HG03575 (cell line): ENCODE results near the gene MYBPC3.
"Not testable (repeated sequence)": the region's sequence is repeated elsewhere in the genome, so short reads cannot be mapped to it uniquely, and the experiment has no call there.

Experiments
- ATAC-seq: cut with Tn5 transposase; IDR thresholded peaks from one replicate; pipeline ENCODE4 v1.9.1; 2021; ENCODE audit not compliant: unreplicated experiment, insufficient number of reproducible peaks, low FRiP score; ENCODE audit errors: extremely low read depth

MYBPC3 gene

DNA sequence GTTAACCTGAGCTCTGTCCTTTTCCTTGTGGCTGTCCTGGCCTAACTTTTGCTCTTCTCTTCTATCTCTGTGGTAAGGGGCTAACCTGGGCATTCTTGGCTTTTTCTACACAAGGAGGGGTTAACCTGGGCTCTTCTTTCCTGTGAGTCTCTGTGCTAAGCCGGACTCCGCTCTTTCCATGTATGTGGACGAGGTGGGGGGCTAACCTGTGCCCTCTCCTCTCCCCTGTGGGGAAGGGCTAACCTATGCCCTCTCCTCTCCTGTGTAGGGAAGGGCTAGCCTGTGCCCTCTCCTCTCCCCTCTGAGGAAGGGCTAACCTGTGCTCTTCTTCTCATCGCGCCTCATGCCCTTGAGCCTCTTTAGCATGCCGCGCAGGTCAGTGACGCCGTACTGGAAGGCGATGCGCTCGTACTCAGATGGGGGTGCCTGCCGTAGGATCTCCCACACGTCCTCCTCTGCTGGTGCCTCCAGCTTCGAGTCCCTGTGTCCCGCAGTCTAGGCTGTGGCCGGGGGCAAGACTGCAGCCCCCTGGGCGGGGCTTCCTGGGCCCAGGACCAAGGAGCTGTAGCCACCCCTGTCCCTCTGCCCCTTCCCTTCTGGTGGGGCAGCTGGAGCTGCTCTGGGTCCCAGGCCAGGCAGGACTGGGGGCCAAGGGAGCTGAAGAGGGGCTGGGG is 6.5 kb downstream of the MYBPC3 start:
- no peak for ATAC-seq

DNA sequence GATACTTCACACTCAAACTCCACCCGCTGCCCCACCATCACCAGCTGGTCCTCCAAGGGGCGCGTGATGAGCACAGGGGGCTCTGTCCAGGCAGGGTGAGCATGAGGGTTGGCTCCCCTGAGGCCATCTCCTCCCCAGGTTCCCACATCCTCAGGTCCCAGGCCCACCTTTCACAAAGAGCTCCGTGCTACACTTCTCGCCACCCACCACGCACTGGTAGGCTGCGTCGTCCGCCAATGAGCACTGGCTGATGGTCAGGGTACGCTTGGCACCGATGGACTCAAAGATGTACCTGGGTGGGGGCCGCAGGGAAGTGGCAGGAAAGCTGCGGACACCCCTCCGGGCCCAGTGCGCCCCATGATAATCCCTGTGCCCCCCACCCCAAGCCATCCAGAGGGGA is 9.6 kb downstream of the MYBPC3 start:
- no peak for ATAC-seq

- no peak for ATAC-seq
Measured at GRCh38 chr11:47342036-47342803, 10.3 kb downstream of the MYBPC3 start.

DNA sequence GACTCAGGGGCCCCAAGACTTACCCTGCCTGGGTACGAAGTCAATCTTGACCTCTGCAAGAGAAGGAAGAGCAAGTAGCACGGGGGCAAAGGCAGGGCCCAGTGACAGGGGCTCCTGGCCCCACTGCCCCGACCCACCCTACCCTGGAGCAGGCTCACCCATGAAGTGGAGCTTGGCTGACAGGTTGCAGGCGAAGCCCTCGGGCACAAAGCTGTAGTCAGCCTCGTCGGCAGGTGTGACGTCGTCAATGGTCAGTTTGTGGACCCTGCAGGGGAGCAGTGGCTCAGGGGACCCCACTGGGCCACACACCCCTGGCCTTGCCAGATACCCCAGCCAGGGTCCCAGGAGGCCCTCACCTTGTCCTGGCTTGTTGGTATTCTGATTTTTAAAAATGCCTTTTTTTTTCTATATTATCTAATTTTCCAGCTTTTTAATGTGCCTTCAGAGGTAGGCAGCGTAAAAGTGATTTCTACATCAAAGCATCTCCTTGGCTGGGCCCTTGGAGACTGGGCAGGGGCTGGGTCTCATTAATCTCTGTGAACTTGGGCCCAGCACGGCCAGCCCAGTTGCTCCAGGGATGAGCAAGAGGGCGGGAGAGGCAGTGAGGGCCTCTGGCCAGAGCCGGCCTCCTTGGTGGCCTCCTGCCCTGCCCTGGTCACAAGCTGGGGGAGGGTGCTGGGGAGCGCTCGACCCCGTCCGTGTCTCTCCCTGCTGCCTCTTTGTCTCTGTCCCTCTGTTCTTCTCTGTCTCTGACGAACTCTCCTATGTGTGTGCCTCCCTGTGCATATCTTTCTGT is 11.3 kb downstream of the MYBPC3 start:
- no peak for ATAC-seq

- no peak for ATAC-seq
Measured at GRCh38 chr11:47340010-47340409, 12.5 kb downstream of the MYBPC3 start.

DNA sequence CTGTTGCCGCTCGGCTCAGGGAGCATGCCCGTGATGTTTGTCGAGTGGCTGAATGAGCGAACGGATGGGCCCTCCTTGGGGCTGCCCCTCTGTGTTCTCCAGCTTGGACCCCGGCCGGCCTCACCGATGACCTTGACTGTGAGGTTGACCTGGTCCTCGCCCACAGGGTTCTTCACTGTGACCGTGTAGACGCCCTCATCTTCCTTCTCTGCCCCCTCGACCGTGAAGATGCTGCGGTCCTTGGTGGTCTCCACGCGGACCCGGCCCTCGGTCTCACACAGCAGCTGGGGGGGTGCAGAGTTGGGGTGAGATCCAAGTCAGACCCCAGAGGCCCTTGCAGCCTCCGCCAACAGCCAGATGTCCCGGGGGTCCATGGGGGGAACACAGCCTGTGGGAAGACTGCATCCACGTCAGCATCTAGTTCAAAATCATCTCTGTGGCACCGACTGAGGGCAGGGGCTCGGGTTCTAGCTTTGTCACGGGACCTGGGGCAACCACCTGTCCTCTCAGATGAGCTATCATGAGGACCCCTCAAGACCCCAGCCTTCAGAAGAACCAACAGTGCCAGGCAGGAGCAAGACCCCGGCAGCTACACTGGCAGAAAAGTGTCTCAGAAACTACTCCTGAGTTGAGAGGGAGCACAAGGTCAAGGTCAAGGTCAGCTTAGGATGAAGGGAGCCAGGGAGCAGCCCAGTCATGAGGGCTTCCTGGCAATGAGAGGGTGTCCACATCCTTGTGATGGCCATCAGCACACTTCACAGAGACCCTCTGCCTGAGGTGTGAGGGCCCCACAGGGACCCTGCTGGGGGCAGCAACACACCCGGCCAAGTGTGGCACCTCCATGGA is 13.9 kb downstream of the MYBPC3 start:
- no peak for ATAC-seq

DNA sequence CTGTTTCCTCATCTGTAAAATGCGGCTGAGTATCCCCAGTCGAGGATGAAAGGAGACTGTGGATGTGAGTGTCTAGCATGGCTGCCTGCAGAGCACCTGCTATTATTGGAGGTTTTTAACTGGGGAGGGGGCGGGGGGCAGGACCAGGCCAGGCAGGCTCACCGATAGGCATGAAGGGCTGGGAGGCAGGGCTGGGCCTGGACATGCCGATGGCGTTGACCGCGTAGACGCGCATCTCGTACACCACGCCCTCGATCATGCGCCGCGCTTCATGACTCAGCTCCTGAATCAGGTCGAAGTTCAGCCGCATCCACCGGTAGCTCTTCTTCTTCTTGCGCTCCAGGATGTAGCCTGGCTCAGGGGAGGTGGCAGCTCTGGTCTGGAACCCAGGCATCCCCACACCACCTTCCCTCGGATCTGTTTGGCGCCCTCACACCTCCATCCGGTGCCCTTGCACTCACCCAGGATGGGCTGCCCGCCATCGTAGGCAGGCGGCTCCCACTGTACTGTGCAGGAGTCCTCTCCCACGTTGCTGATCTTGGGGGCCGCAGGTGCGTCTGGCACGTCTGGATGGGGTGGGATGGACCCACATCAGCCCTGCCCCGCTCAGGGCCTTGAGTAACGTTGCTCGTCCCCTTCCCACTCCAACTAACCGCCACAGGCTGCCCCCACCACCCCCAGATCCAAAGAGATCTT is 15.1 kb downstream of the MYBPC3 start:
- no peak for ATAC-seq

DNA sequence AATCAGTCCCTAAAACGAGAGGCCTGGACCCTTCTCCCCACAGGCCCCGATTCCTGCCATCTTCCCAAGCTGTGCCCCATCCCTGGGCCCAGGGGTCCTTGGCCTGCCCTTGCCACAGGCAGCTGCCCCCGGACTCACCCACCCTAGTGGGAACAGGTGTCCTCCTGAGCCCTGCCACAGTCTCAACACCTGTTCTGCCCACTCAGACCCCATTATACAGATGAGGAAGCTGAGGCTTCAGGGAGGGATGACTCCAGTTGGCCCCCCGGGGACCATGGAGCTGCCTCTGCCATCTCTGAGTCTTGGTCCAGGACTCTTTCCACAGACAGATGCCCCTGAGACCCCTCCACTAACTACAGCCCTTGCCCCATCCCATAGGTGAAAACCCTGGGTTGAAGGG is 15.9 kb downstream of the MYBPC3 start:
- no peak for ATAC-seq

GRCh38 chr11:47335733-47336132 is 16.8 kb downstream of the MYBPC3 start:
- ATAC-seq = no peak

DNA sequence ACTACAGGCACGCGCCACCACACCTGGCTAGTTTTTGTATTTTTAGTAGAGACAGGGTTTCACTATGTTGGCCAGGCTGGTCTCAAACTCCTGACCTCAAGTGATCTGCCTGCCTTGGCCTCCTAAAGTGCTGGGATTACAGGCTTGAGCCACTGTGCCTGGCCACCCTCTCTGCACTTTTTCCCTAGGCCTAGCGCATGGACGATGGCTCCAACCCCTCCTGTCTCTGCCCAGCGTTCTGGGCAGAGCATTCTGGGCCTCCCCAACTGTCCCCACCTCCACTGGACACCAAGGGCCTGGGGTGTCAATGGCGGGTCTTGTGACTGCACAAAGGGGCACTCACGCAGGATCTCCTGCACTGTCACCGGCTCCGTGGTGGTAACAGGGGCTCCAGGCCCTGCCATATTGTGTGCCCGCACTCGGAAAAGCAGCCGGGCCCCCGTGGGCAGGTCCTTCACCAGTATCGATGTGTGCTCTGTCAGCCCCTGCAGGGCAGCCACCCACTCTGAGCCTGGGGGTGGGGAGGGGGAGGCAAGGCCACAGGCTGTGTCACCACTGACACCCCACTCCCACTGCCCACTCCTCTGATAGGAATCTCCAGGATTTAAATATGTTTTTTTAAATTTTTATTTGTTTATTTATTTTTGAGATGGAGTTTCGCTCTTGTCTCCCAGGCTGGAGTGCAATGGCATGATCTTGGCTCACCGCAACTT is 17.6 kb downstream of the MYBPC3 start:
- ATAC-seq = not testable (repeated sequence)

- no peak for ATAC-seq
Measured at GRCh38 chr11:47333886-47334443, 18.5 kb downstream of the MYBPC3 start.

- no peak for ATAC-seq
Measured at GRCh38 chr11:47333526-47333845, 19.0 kb downstream of the MYBPC3 start.

- no peak for ATAC-seq
Measured at GRCh38 chr11:47332791-47333525, 19.5 kb downstream of the MYBPC3 start.

DNA sequence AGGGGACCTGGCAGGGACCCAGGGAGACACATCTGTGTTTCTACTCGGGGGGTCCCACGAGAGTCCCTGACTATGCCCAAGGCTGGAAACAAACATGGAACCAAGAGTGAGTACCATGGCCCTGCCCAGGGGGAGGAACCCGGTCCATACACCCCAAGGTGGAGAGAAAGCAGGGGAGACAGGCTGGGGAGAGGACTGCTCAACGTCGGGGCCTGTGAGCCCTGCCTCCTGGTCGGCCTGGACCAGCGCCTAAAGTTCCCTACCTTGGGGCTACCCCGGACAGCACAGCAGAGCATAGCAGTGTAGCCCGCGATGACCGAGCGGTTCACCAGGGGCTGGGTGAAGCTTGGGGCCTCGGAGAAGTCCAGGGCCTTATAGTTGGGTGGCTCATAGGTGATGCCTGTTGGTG is 20.2 kb downstream of the MYBPC3 start:
- no peak for ATAC-seq

- no peak for ATAC-seq
Measured at GRCh38 chr11:47331454-47332302, 20.8 kb downstream of the MYBPC3 start.
